ENCODE results near the gene INPP5B. TPM values are rescaled to one million over a fixed set of nuclear protein-coding genes. Genes with fewer than 3 reads are reported as not detected.

INPP5B gene
- total and polyA plus RNA-seq, 9 of the 15 experiments (the other 6 are each of a cell fraction or from before 2014, with no cell fraction given) = 14.1 to 28.7 (median 20.9) TPM

DNA sequence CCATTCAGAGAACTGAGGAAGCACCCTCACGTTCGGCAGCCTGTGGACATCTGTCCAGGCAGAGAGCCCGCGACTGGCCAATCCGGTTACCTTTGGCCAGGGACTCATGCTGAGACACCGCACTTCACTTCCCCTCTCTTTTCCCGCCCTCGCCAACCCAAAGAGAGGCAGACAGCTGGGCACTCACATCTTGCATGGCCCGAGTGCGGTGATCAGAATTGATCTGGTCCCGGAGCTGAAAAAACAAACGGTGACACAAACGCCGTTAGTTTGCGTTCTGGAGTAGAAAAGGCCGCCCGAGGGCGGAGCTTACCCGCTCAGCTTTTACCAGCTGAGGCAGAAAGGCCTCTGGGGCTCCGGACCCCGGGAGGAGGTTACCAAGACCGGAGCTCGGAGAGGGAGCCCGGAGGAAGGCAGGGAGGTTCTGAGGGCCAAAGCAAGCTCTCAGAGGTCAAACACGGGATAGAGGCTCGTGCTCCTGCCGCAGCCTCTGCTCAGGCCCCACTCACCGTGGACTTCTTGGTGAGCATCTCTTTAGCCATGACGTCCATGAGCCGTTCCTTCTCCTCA lies 42.6 kb upstream of the INPP5B start (continued):
- TF ChIP-seq, protein P1, sequence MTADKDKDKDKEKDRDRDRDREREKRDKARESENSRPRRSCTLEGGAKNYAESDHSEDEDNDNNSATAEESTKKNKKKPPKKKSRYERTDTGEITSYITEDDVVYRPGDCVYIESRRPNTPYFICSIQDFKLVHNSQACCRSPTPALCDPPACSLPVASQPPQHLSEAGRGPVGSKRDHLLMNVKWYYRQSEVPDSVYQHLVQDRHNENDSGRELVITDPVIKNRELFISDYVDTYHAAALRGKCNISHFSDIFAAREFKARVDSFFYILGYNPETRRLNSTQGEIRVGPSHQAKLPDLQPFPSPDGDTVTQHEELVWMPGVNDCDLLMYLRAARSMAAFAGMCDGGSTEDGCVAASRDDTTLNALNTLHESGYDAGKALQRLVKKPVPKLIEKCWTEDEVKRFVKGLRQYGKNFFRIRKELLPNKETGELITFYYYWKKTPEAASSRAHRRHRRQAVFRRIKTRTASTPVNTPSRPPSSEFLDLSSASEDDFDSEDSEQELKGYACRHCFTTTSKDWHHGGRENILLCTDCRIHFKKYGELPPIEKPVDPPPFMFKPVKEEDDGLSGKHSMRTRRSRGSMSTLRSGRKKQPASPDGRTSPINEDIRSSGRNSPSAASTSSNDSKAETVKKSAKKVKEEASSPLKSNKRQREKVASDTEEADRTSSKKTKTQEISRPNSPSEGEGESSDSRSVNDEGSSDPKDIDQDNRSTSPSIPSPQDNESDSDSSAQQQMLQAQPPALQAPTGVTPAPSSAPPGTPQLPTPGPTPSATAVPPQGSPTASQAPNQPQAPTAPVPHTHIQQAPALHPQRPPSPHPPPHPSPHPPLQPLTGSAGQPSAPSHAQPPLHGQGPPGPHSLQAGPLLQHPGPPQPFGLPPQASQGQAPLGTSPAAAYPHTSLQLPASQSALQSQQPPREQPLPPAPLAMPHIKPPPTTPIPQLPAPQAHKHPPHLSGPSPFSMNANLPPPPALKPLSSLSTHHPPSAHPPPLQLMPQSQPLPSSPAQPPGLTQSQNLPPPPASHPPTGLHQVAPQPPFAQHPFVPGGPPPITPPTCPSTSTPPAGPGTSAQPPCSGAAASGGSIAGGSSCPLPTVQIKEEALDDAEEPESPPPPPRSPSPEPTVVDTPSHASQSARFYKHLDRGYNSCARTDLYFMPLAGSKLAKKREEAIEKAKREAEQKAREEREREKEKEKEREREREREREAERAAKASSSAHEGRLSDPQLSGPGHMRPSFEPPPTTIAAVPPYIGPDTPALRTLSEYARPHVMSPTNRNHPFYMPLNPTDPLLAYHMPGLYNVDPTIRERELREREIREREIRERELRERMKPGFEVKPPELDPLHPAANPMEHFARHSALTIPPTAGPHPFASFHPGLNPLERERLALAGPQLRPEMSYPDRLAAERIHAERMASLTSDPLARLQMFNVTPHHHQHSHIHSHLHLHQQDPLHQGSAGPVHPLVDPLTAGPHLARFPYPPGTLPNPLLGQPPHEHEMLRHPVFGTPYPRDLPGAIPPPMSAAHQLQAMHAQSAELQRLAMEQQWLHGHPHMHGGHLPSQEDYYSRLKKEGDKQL (CRISPR knock-in tag; IDR thresholded peaks at IDR 0.05; ENCODE audit: borderline replicate concordance) = no peak
- TF ChIP-seq, protein P2, sequence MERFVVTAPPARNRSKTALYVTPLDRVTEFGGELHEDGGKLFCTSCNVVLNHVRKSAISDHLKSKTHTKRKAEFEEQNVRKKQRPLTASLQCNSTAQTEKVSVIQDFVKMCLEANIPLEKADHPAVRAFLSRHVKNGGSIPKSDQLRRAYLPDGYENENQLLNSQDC (CRISPR knock-in tag; IDR thresholded peaks at IDR 0.05) = no peak
- TF ChIP-seq, protein P3, sequence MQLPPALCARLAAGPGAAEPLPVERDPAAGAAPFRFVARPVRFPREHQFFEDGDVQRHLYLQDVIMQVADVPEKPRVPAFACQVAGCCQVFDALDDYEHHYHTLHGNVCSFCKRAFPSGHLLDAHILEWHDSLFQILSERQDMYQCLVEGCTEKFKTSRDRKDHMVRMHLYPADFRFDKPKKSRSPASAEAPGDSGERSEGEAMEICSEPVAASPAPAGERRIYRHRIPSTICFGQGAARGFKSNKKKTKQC (CRISPR knock-in tag; IDR thresholded peaks at IDR 0.05) = peak; percentile 79
- TF ChIP-seq KAT7 (CRISPR knock-in tag; IDR thresholded peaks at IDR 0.05; ENCODE audit: borderline replicate concordance) = peak; percentile 78; the same call in 1 of the 2 replicates
- TF ChIP-seq, protein P4, sequence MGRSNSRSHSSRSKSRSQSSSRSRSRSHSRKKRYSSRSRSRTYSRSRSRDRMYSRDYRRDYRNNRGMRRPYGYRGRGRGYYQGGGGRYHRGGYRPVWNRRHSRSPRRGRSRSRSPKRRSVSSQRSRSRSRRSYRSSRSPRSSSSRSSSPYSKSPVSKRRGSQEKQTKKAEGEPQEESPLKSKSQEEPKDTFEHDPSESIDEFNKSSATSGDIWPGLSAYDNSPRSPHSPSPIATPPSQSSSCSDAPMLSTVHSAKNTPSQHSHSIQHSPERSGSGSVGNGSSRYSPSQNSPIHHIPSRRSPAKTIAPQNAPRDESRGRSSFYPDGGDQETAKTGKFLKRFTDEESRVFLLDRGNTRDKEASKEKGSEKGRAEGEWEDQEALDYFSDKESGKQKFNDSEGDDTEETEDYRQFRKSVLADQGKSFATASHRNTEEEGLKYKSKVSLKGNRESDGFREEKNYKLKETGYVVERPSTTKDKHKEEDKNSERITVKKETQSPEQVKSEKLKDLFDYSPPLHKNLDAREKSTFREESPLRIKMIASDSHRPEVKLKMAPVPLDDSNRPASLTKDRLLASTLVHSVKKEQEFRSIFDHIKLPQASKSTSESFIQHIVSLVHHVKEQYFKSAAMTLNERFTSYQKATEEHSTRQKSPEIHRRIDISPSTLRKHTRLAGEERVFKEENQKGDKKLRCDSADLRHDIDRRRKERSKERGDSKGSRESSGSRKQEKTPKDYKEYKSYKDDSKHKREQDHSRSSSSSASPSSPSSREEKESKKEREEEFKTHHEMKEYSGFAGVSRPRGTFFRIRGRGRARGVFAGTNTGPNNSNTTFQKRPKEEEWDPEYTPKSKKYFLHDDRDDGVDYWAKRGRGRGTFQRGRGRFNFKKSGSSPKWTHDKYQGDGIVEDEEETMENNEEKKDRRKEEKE (IDR thresholded peaks at IDR 0.05; ENCODE audit: borderline replicate concordance in 1 of 2, control insufficient read depth in 1 of 2, low read depth in 2 of 2, low read length in 1 of 2) = 0 out of 4 replicates have a peak, but pooled peaks of 1 of the 2 experiments have one; percentile 47
- TF ChIP-seq ZBTB8A (IDR thresholded peaks at IDR 0.05; ENCODE audit: partially characterized antibody) = no peak
- TF ChIP-seq GTF2F1 (IDR thresholded peaks at IDR 0.05; ENCODE audit: low read depth, low read length) = no peak
- peak; percentile 93; the same call in 1 of the 2 replicates for TF ChIP-seq PHF8 (IDR thresholded peaks at IDR 0.05; ENCODE audit: borderline replicate concordance, low read length)
- no peak for TF ChIP-seq RAD51 (IDR thresholded peaks at IDR 0.05; ENCODE audit: borderline replicate concordance, low read depth)

Data from K562 (cell line).